Glutamatergic neuron (in vitro differentiated cells): ENCODE results near the gene LAIR2. TPM values are rescaled to one million over a fixed set of nuclear protein-coding genes. Genes with fewer than 3 reads are reported as not detected.

Source experiments
- DNase-seq: peaks from one replicate; pipeline ENCODE4 v3.0.0; 2022
- H3K27ac Mint-ChIP-seq: one replicate; pipeline ENCODE4 v1.8.0; 2020; ENCODE audit warnings: mild to moderate bottlenecking, mixed read lengths, inconsistent platforms; ENCODE audit not compliant: unreplicated experiment
- H3K27me3 Mint-ChIP-seq: one replicate; pipeline ENCODE4 v1.8.0; 2020; ENCODE audit warnings: mild to moderate bottlenecking, moderate library complexity, mixed read lengths, inconsistent platforms; ENCODE audit not compliant: unreplicated experiment
- H3K36me3 Mint-ChIP-seq: one replicate; pipeline ENCODE4 v1.8.0; 2020; ENCODE audit warnings: mild to moderate bottlenecking, mixed read lengths, inconsistent platforms; ENCODE audit not compliant: unreplicated experiment
- H3K4me1 Mint-ChIP-seq: one replicate; pipeline ENCODE4 v1.8.0; 2020; ENCODE audit warnings: mild to moderate bottlenecking, low read depth, mixed read lengths, inconsistent platforms; ENCODE audit not compliant: unreplicated experiment
- H3K4me3 Mint-ChIP-seq: one replicate; pipeline ENCODE4 v1.8.0; 2020; ENCODE audit warnings: mild to moderate bottlenecking, mixed read lengths, inconsistent platforms; ENCODE audit not compliant: unreplicated experiment
- H3K9me3 Mint-ChIP-seq: one replicate; pipeline ENCODE4 v1.8.0; 2020; ENCODE audit warnings: mild to moderate bottlenecking, moderate library complexity, mixed read lengths, inconsistent platforms; ENCODE audit not compliant: unreplicated experiment
- CTCF ChIP-seq: fragments of 200-600 bp; sonication (generic); IDR thresholded peaks from one replicate; pipeline ENCODE4 v1.5.0; 2021; ENCODE audit not compliant: partially characterized antibody, unreplicated experiment
- total RNA-seq: library from RNA; stranded (reverse); fragmentation: NEBNext Ultra II Directional; extraction: Animal tissue kit (Norgen Biotek cat#: 25700); gene quantifications from one replicate; pipeline ENCODE4 v1.2.1, GENCODE V29; 2021; ENCODE audit not compliant: unreplicated experiment

The LAIR2 gene
- total RNA-seq, 1 donor from 2014 or later = not detected

GRCh38 chr19:54554896-54555295 lies 52.3 kb downstream of the LAIR2 start:
- Mint-ChIP-seq H3K36me3 (peaks cover 5% of the 10 kb centered on the region), H3K4me3 (no peak overlapping the region), H3K4me1 (no peaks in the 10 kb centered on the region), H3K27ac (no peak overlapping the region), H3K27me3 (peaks cover 2% of the 10 kb centered on the region), H3K9me3 (peaks cover 2% of the 10 kb centered on the region)
- DNase-seq = no peak
- no peak for TF ChIP-seq CTCF

GRCh38 chr19:54556194-54556593 lies 53.6 kb downstream of the LAIR2 start:
- no peak for TF ChIP-seq CTCF
- H3K9me3 Mint-ChIP-seq = peaks cover 2% of the 10 kb centered on the region
- no peak overlapping the region for H3K4me3 Mint-ChIP-seq
- peaks cover 5% of the 10 kb centered on the region for H3K36me3 Mint-ChIP-seq
- H3K27me3 Mint-ChIP-seq = peaks cover 2% of the 10 kb centered on the region
- no peak for DNase-seq
- H3K4me1 Mint-ChIP-seq = no peaks in the 10 kb centered on the region
- H3K27ac Mint-ChIP-seq = no peak overlapping the region

- DNase-seq = no peak
- H3K4me3 Mint-ChIP-seq = no peak overlapping the region
- peaks cover 2% of the 10 kb centered on the region for H3K9me3 Mint-ChIP-seq
- no peak overlapping the region for H3K27ac Mint-ChIP-seq
- no peaks in the 10 kb centered on the region for H3K27me3 Mint-ChIP-seq
- no peaks in the 10 kb centered on the region for H3K36me3 Mint-ChIP-seq
- no peak for TF ChIP-seq CTCF
- no peaks in the 10 kb centered on the region for H3K4me1 Mint-ChIP-seq
Observed at GRCh38 chr19:54558339-54558738, 55.7 kb downstream of the LAIR2 start.

Other genes with a start within 250 kb of the LAIR2 start
- gene LILRB5, start 245.6 kb upstream of the LAIR2 start, total RNA-seq = 0.17 TPM
- gene LILRB2, start 221.7 kb upstream of the LAIR2 start, total RNA-seq = 0.54 TPM
- gene LILRA5, start 189.7 kb upstream of the LAIR2 start, total RNA-seq = not detected
- gene LILRA4, start 163.7 kb upstream of the LAIR2 start, total RNA-seq = not detected
- gene LAIR1, start 137.9 kb upstream of the LAIR2 start, total RNA-seq = not detected
- gene TTYH1, start 87.4 kb upstream of the LAIR2 start, total RNA-seq = 2.9 TPM
- gene LENG8, start 53.6 kb upstream of the LAIR2 start, total RNA-seq = 278 TPM
- gene LENG9, start 39.1 kb upstream of the LAIR2 start, total RNA-seq = 4.7 TPM
- not detected for gene CDC42EP5, start 29.5 kb upstream of the LAIR2 start, total RNA-seq
- not detected for gene LILRA2, start 71.0 kb downstream of the LAIR2 start, total RNA-seq
- not detected for gene LILRA1, start 90.8 kb downstream of the LAIR2 start, total RNA-seq
- 0.22 TPM for gene LILRB1, start 127.7 kb downstream of the LAIR2 start, total RNA-seq
- gene LILRB4, start 160.2 kb downstream of the LAIR2 start, total RNA-seq = 0.44 TPM
- gene KIR3DL3, start 221.6 kb downstream of the LAIR2 start, total RNA-seq = not detected
- gene KIR2DL3, start 235.7 kb downstream of the LAIR2 start, total RNA-seq = not detected